WTC11 (cell line): Measurements from ENCODE around the gene MEGF6. TPM values are rescaled to one million over a fixed set of nuclear protein-coding genes. Genes with fewer than 3 reads are reported as not detected.
"Not testable (repeated sequence)": the region's sequence is repeated elsewhere in the genome, so short reads cannot be mapped to it uniquely, and the experiment has no call there.

Source experiments
- ATAC-seq: fragments of 200-7000 bp; cut with Tn5 transposase; 2 replicates; pipeline ENCODE4 v1.10.0; 2021; ENCODE audit warnings: mild to moderate bottlenecking, moderate library complexity
- CTCF ChIA-PET: fragments of 300-600 bp; sonication (Branson Sonifier 250); formaldehyde crosslinking; loops from one replicate; lab custom pipeline; 2021; ENCODE audit warnings: antibody characterized with exemption; lab: Charles Lee
- POLR2A ChIA-PET: fragments of 350-600 bp; sonication (Branson Sonifier 250); formaldehyde crosslinking; loops from one replicate; lab custom pipeline; 2021; ENCODE audit warnings: antibody characterized with exemption; lab: Charles Lee
- DNase-seq: peaks from one replicate; pipeline ENCODE4 v3.0.0; 2021; ENCODE audit warnings: low spot score
- H3K27ac Mint-ChIP-seq: 2 replicates; pipeline ENCODE4 v1.8.0; 2021; ENCODE audit warnings: mixed read lengths
- H3K27me3 Mint-ChIP-seq: 2 replicates; pipeline ENCODE4 v1.8.0; 2021; ENCODE audit warnings: low read depth, mild to moderate bottlenecking, moderate library complexity, mixed read lengths
- H3K36me3 Mint-ChIP-seq: 2 replicates; pipeline ENCODE4 v1.8.0; 2021; ENCODE audit warnings: mixed read lengths
- H3K4me1 Mint-ChIP-seq: 2 replicates; pipeline ENCODE4 v1.8.0; 2022; ENCODE audit warnings: mixed read lengths
- H3K4me3 Mint-ChIP-seq: 2 replicates; pipeline ENCODE4 v1.8.0; 2021; ENCODE audit warnings: mild to moderate bottlenecking, moderate library complexity, mixed read lengths
- H3K9me3 Mint-ChIP-seq: 2 replicates; pipeline ENCODE4 v1.8.0; 2021; ENCODE audit warnings: mixed read lengths
- AFF4 ChIP-seq: sonication (generic); formaldehyde crosslinking; IDR thresholded peaks from 2 replicates; pipeline ENCODE4 v1.8.1; 2023; ENCODE audit warnings: mild to moderate bottlenecking, missing genetic modification reagents, borderline replicate concordance
- CTCF ChIP-seq: fragments of 200-600 bp; IDR thresholded peaks from 2 replicates; pipeline ENCODE4 v1.8.0; 2022; ENCODE audit warnings: antibody characterized with exemption
- ETV6 ChIP-seq: sonication (generic); formaldehyde crosslinking; IDR thresholded peaks from 2 replicates; pipeline ENCODE4 v1.8.1; 2022; ENCODE audit warnings: mild to moderate bottlenecking, missing genetic modification reagents
- FOXJ3 ChIP-seq: sonication (generic); formaldehyde crosslinking; IDR thresholded peaks from 2 replicates; pipeline ENCODE4 v1.9.0; 2021; ENCODE audit warnings: missing genetic modification reagents, mild to moderate bottlenecking, borderline replicate concordance
- GTF2I ChIP-seq: fragments of 250-450 bp; sonication (Bioruptor Pico); conservative IDR thresholded peaks from 2 replicates; pipeline ENCODE4 v1.4.0; 2021; ENCODE audit warnings: mild to moderate bottlenecking
- NFATC4 ChIP-seq: fragments of 250-450 bp; sonication (Bioruptor Pico); IDR thresholded peaks from 2 replicates; pipeline ENCODE4 v1.9.0; 2021; ENCODE audit warnings: mild to moderate bottlenecking
- NFE2L1 ChIP-seq: sonication (generic); formaldehyde crosslinking; IDR thresholded peaks from 2 replicates; pipeline ENCODE4 v1.8.1; 2023; ENCODE audit warnings: missing genetic modification reagents
- NR2C2 ChIP-seq: sonication (generic); formaldehyde crosslinking; IDR thresholded peaks from 2 replicates; pipeline ENCODE4 v1.8.0; 2022; ENCODE audit warnings: mild to moderate bottlenecking, missing genetic modification reagents
- OVOL2 ChIP-seq: fragments of 250-450 bp; sonication (Bioruptor Pico); IDR thresholded peaks from 2 replicates; pipeline ENCODE4 v1.9.0; 2021; ENCODE audit warnings: mild to moderate bottlenecking, borderline replicate concordance
- PREB ChIP-seq: sonication (generic); formaldehyde crosslinking; IDR thresholded peaks from 2 replicates; pipeline ENCODE4 v1.8.1; 2022; ENCODE audit warnings: mild to moderate bottlenecking, missing genetic modification reagents, moderate library complexity, borderline replicate concordance
- PRRX2 ChIP-seq: fragments of 250-450 bp; sonication (Bioruptor Pico); IDR thresholded peaks from 2 replicates; pipeline ENCODE4 v1.8.0; 2021; ENCODE audit warnings: mild to moderate bottlenecking
- USF2 ChIP-seq: sonication (generic); formaldehyde crosslinking; IDR thresholded peaks from 2 replicates; pipeline ENCODE4 v1.8.1; 2023; ENCODE audit warnings: mild to moderate bottlenecking, missing genetic modification reagents, moderate library complexity
- ZNF138 ChIP-seq: sonication (generic); formaldehyde crosslinking; conservative IDR thresholded peaks from 2 replicates; pipeline ENCODE4 v1.8.1; 2022; ENCODE audit warnings: mild to moderate bottlenecking, moderate library complexity, missing genetic modification reagents
- total RNA-seq: library from RNA; stranded (reverse); gene quantifications from 3 replicates; pipeline ENCODE4 v1.2.3, GENCODE V29; 2021
- TF ChIP-seq, protein P1 (sequence below): sonication (generic); formaldehyde crosslinking; IDR thresholded peaks from 2 replicates; pipeline ENCODE4 v1.8.1; 2022; ENCODE audit warnings: missing genetic modification reagents, borderline replicate concordance
- TF ChIP-seq, protein P2 (sequence below): fragments of 250-450 bp; sonication (Bioruptor Pico); IDR thresholded peaks from 2 replicates; pipeline ENCODE4 v1.9.0; 2021; ENCODE audit warnings: mild to moderate bottlenecking

The MEGF6 gene
- total RNA-seq, 1 experiment from 2014 or later = 24.9 TPM

DNA sequence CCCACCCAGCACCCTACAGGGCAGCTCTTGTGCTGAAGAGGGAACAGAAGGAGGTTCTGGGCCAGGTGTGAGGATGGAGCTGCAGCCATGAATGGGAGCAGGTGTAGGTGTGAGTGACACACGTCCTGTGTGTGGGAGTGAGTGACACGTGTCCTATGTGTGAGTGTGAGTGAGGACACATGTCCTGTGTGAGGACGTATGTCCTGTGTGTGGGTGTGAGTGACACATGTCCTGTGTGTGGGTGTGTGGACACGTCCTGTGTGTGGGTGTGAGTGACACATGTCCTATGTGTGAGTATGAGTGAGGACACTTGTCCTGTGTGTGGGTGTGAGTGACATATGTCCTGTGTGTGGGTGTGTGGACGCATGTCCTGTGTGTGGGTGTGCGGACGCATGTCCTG, 26.4 kb downstream of the MEGF6 start (continued):
- TF ChIP-seq ZNF138 (CRISPR knock-in tag) = no peak
- TF ChIP-seq, protein P1, sequence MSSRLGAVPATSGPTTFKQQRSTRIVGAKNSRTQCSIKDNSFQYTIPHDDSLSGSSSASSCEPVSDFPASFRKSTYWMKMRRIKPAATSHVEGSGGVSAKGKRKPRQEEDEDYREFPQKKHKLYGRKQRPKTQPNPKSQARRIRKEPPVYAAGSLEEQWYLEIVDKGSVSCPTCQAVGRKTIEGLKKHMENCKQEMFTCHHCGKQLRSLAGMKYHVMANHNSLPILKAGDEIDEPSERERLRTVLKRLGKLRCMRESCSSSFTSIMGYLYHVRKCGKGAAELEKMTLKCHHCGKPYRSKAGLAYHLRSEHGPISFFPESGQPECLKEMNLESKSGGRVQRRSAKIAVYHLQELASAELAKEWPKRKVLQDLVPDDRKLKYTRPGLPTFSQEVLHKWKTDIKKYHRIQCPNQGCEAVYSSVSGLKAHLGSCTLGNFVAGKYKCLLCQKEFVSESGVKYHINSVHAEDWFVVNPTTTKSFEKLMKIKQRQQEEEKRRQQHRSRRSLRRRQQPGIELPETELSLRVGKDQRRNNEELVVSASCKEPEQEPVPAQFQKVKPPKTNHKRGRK (CRISPR knock-in tag) = no peak

DNA sequence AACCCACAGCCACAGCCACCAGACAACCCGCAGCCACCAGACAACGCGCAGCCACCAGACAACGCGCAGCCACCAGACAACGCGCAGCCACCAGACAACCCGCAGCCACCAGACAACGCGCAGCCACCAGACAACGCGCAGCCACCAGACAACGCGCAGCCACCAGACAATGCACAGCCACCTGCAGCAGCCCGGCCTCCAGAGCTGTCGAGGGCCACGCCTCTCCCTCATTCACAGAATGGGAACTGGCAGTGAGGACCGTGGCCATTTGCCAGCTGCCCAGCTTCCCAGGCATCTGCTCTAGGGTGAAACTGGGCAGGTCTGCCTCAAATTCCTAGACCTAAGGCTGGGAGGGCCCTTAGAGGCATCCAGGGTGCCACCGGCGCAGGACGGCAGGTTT, 27.6 kb downstream of the MEGF6 start:
- H3K36me3 Mint-ChIP-seq, H3K4me3 Mint-ChIP-seq, DNase-seq, ATAC-seq, POLR2A ChIA-PET, H3K4me1 Mint-ChIP-seq, H3K27me3 Mint-ChIP-seq, H3K9me3 Mint-ChIP-seq, H3K27ac Mint-ChIP-seq: not testable (repeated sequence)
- CTCF ChIA-PET = interaction anchor here (1.0 kb wide), 1 partner anchor 35 kb away, joined by 4 read pairs; no protein-coding TSS in a partner anchor

- TF ChIP-seq PRRX2 (no peak), ETV6 (CRISPR knock-in tag) (no peak), NFE2L1 (no peak), CTCF (no peak), FOXJ3 (CRISPR knock-in tag) (no peak), GTF2I (CRISPR knock-in tag) (no peak), USF2 (no peak), PREB (CRISPR knock-in tag) (no peak), NR2C2 (no peak), NFATC4 (no peak), OVOL2 (CRISPR knock-in tag) (no peak), AFF4 (CRISPR knock-in tag) (no peak)
- TF ChIP-seq, protein P2, sequence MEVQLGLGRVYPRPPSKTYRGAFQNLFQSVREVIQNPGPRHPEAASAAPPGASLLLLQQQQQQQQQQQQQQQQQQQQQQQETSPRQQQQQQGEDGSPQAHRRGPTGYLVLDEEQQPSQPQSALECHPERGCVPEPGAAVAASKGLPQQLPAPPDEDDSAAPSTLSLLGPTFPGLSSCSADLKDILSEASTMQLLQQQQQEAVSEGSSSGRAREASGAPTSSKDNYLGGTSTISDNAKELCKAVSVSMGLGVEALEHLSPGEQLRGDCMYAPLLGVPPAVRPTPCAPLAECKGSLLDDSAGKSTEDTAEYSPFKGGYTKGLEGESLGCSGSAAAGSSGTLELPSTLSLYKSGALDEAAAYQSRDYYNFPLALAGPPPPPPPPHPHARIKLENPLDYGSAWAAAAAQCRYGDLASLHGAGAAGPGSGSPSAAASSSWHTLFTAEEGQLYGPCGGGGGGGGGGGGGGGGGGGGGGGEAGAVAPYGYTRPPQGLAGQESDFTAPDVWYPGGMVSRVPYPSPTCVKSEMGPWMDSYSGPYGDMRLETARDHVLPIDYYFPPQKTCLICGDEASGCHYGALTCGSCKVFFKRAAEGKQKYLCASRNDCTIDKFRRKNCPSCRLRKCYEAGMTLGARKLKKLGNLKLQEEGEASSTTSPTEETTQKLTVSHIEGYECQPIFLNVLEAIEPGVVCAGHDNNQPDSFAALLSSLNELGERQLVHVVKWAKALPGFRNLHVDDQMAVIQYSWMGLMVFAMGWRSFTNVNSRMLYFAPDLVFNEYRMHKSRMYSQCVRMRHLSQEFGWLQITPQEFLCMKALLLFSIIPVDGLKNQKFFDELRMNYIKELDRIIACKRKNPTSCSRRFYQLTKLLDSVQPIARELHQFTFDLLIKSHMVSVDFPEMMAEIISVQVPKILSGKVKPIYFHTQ = no peak
- Mint-ChIP-seq H3K27me3 (no peaks in the 10 kb centered on the region), H3K27ac (no peak overlapping the region), H3K36me3 (no peaks in the 10 kb centered on the region), H3K9me3 (no peaks in the 10 kb centered on the region), H3K4me1 (no peaks in the 10 kb centered on the region), H3K4me3 (no peak overlapping the region)
- DNase-seq (no peak), ATAC-seq (no peak)
- CTCF ChIA-PET = interaction anchor here (1.0 to 1.6 kb wide), 3 partner anchors 10 to 143 kb away, joined by 3 to 5 read pairs (median 3); no protein-coding TSS in a partner anchor
- POLR2A ChIA-PET = interaction anchor here (0.7 kb wide), 1 partner anchor 369 kb away, joined by 6 read pairs; no protein-coding TSS in a partner anchor
Measured at GRCh38 chr1:3581296-3582036, 29.8 kb downstream of the MEGF6 start.
